NCI-H1436 (cell line): ENCODE data around the gene RCC2.
A peak's percentile ranks its signal among the peaks of the same experiment; 100 is the strongest.

Source experiments
- DNase-seq: peaks from one replicate; lab custom pipeline; 2025; lab: John Stamatoyannopoulos, UW

RCC2 gene

DNA sequence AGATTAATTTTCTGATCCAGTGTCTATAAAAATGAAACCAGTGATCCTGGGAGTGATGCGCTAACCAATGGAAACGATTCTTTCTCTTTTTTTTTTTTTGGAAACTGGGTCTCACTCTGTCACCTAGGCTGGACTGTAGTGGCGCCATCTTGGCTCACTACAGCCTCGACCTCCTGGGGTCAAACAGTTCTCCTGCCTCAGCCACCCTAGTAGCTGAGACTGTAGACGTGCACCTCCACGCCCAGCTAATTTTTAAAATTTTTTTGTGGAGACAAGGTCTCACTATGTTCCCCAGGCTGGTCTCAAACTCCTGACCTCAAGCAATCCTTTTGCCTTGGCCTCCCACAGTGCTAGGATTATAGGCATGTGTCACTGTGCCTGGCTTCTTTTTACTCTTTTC is 3.4 kb upstream of the RCC2 start:
- DNase-seq: no peak

DNA sequence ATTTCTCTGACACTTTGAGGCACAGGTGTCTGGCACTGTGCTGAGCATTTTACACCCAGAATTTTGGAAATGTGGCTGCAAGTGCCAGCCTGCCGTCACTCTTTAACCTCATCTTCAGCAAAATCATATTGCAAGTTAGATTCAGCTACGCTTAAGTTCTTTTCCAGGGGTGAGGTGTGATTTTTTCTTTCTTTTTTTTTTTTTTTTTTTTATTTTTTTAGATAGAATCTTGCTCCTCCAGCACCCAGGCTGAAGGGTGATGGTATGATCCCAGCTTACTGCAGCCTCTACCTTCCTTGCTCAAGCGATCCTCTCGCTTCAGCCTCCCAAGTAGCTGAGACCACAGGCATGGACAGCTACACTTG is 2.5 kb upstream of the RCC2 start:
- no peak for DNase-seq

DNA sequence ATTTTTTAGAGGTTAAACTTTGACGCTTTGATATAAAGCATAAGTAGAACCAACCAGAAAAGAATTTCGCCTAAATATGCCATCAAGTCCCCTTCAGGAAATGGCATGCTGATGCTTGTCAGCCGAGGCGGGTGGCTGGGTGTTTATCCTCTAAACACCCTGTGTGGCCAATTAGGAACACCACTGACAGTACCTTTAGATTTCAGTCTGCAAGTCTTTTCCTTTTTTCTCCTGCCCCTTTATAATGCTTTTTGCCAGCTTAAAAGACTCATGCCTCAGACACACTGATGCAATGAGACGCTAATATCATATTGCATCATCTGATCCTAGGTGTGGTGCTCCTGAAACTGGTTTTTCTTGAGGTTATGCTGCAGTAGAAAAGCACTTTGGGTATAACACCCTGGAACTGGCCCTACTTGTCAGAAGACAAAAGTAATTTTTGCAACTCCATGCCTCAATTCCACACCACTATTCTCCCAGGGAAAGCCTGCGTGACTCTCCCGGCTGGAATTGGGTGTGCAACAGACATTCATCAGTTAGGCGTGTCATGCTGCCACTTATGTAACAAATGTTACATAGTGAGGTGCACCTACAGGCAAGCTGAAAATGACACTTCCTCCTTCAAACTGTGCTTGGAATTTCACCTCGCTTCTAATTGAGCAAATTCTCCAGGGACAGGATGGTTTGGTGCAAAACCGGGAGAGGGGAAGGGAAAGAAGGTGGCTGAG is 2.0 kb upstream of the RCC2 start:
- DNase-seq: no peak

DNA sequence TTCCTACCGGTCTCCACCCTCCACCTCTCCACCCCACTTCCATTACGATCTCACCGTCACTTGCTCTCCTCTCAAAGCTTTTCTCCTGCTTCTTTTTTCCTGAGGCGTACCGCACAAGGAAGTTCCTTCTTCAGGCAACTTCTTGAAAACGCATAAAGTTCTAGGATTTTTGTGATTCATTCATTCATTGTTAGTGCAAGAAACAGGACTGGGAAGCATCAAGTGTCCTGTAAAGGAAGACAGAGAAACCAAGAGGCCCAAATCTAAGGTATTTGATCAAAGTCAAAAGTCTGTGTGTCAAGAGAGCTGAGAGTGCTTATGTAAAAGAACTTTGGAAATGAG is 1.3 kb upstream of the RCC2 start:
- DNase-seq: no peak

DNA sequence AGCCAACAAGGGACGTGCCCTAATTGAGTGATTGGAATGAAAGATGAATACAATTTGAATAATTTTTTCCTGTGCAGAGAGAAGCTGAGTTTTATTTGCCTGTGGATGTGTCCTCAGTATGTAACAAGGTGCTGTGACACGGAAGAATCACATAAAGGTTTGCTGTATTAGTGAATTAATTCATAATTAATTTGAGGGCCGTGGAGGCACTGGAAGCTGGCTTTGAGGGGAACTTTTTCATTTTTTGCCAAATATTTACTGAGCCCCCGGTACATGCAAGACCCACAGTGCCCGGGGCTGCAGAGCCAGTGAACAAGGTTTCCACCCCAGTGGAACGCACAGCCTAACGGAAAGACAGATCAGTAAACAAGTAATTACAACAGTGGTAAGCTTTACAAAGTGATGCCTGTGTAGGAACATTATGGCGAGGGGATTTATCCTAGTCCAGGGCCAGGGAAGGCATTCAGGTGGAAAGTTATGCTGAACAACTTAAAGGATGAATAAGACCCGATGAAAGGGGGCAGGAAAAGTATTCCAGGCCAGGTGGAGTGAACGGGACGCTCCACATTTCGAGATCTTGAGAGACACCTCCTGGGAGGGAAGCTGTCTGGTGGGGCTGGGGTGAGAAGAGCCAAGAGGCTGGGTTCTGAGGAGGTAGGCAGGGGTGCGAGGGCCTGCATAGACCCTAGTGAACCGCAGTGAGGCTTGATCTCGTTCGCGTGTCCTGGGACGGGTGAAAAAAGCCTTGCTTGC is 773 bp upstream of the RCC2 start:
- DNase-seq: no peak

DNA sequence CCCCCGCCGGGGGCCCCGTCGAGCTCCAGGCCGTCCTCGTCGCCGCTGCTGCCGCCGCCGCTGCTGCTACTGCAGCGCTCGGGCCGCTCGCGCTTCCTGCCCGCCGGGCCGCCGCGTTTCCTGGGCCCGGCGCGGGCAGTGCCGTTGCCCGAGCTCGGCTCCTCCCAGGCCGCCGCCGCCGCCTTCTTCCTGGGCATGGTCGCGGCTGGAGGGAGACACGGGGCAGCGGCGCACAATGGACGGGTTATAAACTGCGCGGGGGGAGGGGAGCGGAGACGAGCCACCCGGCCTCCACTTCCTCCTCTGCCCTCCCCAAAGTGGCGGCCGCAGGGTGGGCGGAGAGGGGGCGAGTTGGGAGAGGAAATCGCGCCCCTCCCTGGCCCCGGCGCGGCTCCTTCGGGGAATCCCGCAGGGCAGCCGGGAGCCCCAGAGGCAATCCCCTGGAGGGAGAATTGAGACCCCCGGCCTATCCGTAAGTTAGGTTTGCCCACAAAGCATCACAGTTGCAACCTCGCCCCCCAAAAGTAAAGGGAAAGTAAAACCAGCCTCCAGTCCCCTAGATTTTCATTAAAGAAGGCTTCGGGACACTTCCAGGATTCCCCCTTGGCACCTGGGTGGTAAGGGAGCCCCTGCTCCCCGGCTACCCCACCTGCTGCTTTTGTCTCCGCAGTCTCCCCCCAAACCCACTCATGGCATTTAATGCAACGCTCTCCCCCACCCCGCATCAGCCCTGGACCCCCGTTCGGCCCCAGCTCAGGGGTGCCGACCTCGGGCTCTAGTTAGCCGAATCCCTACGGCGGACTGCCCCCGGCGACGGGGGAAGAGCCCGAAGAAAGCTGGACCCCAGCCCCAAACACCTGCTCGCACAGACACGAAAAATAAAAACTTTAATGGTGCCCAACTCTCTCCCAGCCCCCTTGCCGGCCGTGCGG is 893 bp downstream of the RCC2 start:
- DNase-seq: peak; percentile 40

DNA sequence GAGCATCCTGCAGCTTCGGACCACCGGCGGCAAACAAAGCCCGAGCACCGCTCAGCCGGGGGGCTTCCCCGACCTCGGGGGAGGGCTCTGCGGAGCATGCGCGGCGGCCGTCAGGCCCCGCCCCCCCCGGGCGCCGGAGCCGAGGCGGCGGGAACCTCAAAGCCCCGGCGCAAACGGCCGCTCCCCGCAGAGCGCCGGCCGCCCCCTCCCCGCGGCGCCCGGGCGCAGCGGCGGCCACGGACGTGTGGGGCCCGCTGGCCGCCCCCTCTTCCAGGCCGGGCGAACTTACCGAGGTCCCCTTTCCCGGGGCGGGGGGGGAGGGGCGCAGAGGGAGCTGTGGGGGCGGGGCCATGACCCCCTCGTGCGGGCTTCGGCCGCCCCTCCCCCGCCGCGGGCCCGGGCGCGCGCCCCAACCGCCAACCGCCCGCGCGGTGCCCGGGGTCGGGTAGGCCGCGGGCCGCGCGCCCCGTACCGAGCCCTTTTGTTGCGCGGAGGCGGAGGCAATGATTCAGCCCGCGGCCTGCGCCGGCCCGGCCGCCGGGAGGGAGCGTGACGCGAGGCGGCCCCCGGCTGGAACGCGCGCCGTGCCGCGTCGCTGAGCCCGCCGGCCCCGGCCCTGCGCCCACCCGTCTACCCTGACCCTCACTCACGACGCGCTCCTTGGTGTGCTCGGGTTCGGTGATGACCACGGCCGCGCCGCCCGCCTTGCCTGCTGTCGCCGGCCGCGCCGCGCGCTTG is 1.7 kb downstream of the RCC2 start:
- DNase-seq: peak; percentile 55

DNA sequence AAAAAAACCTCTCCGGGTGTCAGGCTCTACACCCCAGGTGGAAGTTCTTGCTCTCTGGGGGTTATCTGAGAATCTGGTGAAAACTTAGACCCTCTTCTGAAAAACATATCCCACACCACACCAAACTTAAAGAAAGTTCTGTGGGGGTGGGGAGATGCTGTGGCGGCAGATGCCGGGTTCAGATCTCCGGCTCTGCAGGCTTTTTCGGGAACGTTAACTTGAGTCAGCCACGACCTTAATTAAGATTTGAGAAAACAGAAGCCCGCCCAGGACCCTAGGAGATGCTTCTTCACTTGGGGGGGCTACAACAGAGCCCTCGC is 2.3 kb downstream of the RCC2 start:
- no peak for DNase-seq

DNA sequence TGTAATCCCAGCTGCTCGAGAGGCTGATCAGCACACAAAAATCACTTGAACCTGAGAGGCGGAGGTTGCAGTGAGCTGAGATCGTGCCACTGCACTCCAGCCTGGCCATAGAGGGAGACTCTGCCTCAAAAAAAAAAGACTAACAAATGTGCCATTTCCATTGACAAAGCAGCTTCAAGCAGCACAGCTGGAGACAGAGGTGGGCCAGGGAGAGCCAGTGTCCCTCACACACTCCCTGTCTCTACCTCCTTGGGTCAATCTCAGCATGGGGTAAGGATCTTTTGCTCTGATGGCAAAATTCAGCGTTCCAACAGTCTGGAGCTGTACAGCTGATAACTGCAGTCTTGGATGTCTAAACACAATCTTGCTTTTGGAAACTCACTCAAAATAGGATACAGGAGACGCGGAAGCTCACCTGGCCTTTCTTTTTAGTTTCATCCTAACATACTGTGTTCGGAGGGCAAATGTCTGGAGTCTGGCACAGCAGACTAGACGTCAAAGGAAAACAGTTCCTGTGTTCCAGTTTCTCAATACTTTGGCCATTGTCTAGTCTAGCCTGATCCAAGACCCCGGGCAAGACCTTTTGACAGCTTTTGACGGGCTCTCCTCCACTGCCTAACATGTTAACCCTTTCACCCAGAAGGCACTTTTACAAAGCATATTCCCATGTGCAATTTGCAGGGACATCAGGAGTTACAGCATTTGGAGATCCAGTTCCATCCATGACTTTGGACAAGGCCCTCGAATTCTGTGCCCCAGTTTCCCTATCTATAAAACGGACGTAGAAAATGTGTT is 2.9 kb downstream of the RCC2 start:
- DNase-seq: no peak

DNA sequence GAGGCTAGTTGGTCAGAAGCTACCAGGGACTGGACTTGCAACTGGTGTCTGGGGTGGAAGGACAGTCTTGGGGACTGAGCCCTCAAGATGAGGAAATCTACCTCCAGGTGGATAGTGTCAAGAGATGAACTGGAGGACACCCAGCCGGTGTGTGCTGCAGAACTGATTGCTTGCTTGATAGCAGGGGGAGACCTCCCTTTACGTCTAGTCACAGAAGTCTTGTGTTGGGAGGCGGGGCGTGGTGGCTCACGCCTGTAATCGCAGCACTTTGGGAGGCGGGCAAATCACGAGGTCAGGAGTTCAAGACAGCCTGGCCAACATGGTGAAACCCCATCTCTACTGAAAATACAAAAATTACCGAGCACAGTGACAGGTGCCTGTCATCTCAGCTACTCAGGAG is 4.9 kb downstream of the RCC2 start:
- no peak for DNase-seq

DNA sequence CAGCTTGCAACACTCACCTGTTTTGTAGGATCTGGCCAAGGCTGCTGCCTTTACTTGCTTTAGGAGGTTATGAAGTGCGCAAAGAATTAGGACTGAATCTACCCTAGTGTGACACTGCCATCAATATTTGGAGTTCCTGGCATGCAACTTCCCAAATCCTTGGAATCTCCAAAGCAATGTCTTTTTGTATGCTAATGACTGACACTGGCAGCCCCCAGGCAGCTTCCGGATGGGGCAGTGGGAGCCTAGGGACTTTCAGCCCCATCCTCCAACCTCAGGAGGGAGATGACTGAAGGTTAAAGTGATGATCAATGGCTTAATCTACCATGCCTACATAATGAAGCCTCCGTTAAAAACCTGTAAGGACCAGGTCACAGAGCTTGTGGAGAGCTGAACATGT is 5.5 kb downstream of the RCC2 start:
- no peak for DNase-seq

DNA sequence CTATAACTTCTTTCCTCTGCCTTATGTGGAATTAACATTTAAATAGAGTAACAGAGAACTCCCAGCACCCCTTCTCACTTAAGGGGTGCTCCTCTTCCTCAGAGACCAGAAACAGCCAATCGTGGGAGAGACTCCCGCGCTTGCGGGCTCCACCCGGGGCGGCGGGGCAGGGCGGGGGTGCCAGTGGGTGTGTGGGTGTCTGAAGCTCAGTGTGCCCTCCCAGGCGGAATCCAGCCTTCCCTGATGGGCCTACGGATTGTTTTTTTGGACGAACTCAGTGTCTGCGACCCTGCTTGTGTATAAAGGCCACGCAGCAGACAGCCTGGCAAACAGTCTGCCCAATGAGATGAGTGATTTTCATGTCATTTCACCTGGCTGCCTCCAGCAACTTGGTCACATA is 6.2 kb downstream of the RCC2 start:
- no peak for DNase-seq

DNA sequence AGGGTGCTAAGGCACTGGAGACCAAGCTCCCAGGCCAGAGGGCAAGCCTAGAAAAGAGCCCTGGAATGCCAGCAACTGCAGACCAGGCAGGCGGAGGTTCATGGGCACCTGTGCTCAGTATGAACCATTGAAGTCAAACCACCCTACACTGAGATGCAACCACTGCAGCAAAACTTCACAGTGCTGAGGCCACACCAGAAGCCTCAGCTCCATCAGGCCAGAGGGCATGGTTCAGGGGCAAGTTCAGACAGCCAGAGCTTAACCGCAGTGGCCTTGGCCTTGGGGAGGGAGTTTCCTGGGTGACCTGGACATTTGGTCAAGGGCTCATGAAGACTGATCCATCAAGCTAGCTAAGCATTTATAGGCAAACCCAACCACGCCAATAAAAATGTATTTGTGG is 7.1 kb downstream of the RCC2 start:
- DNase-seq: no peak

DNA sequence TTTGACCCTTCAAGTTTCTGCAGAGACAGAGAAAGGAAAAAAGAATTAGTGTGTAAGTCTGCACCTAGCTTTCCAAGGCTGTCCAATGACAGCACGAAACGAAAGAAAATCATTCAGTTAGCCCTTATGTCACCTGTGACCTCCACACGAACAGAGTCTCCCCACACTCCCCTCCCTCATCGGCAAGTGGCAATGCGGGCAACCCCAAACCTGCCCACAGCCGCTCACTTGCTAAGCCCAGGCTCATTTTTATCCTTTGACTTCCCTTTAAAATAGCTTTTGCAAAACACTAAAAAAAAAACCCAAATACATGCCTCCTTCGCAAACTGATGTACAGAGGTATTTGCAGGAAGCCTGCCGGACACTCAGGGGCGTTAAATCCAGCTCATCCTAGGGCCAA is 10.3 kb downstream of the RCC2 start:
- no peak for DNase-seq

DNA sequence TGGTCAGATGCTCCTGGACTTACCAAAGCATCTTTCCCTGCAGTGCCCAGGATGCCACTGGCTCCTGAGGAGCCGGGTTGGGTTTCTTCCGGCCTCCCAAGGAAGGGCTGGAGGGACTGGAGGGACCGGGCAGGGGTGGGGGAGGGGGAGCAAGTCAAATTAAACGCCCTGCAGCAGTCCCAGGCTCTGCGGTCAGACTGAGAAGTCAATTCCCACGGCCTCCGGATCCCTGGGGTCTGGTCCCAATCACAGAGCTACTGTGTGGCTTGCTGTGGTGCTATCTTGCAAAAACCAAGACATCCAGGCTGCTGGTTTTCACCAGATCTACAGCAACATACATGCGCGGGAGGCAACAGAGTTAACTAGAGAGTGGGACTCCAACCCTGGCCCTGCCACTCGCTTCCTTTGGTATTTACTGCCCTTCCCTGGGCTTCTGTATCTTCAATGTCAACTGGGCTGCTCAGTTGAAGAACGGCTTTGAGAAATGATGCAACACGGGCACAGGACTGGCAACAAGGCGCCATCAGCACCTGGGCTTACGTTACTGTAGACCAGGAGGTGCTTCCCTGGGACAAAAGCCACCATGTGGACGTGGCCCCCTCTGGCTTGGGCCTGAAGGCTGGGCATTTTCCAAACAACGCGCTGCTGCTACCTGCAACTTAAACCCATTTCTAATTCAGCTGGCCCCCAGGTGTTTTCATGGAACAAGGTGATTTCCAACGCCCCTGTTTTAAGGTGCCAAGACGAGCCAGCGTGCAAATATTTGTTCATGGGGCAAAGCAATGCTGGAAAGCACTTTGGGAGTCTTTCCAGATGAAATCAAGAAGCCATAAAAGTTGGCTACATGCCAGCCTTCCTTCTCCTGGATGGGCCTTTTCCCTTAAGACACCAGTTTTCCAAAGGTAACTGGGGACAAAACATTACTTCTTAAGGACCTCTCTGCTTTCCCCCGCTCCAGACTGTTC is 11.5 kb downstream of the RCC2 start:
- DNase-seq: no peak

DNA sequence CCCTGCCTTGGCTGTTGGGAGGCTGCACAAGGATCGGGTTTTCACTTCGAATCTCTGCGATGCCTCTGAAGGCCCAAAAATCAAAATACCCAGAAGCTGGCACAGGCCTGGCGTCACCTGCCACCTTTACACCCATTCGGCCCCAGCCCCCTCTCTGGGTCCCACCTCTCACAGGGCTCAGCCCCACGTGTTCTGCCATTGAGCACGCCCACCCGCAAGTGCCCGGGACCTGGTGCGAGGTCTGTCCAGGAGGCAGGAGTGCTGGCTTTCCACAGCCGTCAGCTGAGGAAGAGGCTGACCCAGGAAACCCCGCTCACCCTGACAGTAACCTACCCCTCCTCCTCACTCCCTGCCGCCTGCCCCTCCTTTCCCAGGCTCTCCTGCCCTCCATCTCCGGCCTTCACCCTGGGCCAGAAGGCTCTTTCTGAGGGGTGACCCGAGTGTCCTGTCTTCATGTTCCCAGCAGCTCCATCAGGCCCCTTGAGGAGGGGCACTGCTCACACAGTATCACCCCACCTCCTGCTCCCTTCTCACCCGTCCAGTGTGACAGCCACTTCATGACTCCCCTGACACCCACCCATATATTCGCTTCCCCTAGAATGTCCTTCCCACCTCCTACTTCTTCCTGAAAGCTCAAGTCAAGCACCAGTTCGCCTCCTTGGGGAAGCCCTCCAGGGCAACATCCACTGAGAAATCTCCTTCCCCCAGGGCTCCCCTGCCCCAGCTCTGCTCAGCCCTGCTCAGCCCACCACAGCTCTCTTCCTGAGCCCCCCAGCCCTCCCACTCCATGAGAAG is 13.5 kb downstream of the RCC2 start:
- DNase-seq: no peak

DNA sequence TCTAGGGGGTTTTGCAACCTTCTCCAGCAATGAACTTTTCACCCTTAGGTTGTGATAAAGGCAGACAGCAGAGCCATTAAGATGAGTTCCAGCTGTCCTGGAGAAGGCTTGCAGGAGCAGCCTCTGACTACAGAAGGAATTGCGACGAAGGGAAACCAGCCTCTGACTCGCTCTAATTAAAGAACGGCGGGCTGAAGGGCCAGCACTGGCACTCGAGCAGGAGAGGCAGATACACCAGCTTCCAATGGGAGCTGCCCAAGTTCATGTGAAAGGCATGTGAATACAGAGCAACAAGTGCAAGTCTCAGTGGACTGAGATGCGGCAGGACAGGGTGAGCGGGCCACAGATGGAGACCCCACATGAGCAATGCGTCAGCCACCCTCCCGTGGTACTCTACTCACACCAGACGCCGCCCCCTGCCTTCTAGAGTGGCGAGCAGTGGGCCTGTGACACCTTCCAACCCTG is 15.7 kb downstream of the RCC2 start:
- DNase-seq: no peak

DNA sequence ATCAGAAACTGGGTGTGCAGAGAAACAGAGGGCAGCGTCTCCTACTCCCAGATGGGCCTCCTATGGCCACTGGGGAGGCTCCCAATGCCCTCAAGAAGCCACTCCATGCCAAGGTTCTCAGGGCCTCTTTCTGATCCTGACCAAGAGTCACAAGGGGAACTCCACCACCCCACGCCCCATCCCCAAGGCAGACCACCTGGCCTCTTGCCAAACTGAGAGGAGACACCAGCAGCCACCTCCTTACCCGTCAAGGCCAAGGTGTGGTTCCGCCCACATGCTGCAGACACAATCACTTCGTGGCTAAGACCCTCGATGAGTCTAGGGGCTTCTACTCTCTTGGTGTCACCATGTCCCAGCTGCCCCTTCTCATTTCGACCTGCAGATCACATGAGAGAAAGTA is 17.0 kb downstream of the RCC2 start:
- DNase-seq: no peak

DNA sequence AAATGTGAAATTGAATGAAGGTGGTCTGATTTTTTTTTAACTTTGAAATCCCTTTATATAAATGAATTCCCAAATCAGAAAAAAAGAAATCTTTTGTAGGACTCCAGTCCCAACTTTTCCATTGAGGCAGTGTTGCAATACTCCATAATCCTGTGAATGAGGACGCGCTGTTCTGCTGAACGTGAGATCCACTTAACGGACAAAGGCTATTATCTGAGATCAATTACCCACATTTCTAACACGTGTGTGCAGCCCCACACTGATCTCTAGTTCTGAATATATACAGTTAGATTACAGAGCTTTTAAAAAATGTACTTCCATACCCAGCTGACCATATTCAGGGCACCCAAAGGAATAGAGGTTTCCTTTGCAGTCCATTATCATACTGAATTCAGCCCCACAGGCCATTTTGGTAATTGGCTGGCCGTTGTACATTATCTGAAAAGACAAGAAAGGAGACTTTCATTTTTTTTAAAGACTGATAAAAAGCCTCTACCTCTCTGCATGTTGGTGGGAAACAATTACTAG is 19.0 kb downstream of the RCC2 start:
- DNase-seq: no peak
